ENCODE data around the gene CEP19.
"Not testable (repeated sequence)": the region's sequence is repeated elsewhere in the genome, so short reads cannot be mapped to it uniquely, and the experiment has no call there.

The CEP19 gene, protein sequence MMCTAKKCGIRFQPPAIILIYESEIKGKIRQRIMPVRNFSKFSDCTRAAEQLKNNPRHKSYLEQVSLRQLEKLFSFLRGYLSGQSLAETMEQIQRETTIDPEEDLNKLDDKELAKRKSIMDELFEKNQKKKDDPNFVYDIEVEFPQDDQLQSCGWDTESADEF

DNA sequence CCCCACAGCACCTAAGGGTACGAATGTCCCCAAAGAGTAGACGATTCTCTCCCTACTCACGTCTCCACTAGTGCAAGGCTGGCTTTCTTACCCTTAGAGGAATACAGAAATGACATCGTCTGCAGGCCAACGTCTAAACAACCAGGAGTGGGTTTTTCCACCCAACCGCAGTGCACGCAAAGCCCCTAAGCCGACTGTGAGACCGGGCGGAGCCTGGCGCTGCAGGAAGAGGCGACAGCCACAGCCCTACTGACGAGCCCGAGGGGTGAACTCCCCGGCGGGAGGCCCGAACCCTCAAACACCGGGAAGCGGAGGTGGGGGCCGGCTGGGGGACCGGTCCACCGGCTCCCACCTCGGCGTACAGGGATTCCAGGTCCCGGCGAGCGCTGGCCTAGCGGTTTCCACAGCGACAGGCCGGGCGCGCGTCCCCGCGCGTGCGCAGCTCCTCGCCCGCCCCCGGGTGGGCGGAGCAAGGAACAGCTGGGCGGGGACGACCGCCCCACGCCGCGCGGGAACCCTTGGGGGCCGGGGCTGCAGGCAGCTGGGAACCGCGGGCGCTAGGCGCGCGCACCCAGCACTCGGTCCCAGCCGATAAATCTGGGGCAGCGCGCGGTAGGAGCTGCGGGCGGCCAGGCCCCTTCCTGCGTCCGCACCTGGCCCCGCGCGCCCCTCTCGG, at the start of gene CEP19, which contains the start of gene PIGX:
Gene CEP19 (minus strand): TSS at position 413 of the 676 bp plus-strand sequence. CDS start 3,593 bp downstream, outside the sequence.
Gene PIGX (plus strand): TSS at position 540 of the 676 bp plus-strand sequence.
- peak within 1 kb of the TSS; percentile 69 for H3K27ac ChIP-seq (ENCODE audit: low read depth, low read length)
- H3K9me3 ChIP-seq (ENCODE audit: control insufficient read depth, insufficient read depth, low read length), result no peaks in the 10 kb centered on the region
- H3K36me3 ChIP-seq (ENCODE audit: control insufficient read depth, insufficient read depth, low read length), result no peaks in the 10 kb centered on the region

GRCh38 chr3:196757876-196758739, 46.1 kb upstream of the CEP19 start:
- Histone ChIP-seq H3K36me3 (ENCODE audit: control insufficient read depth, insufficient read depth, low read length) (peaks cover 17% of the 10 kb centered on the region), H3K4me1 (ENCODE audit: control insufficient read depth, insufficient read depth, low read length) (no peaks in the 10 kb centered on the region), H3K9ac (ENCODE audit: low read depth, low read length) (no peak overlapping the region), H3K27me3 (ENCODE audit: control insufficient read depth, insufficient read depth, low read length) (no peaks in the 10 kb centered on the region), H3K27ac (ENCODE audit: low read depth, low read length) (no peak overlapping the region), H3K9me3 (ENCODE audit: control insufficient read depth, insufficient read depth, low read length) (peaks cover 29% of the 10 kb centered on the region), H3K4me3 (ENCODE audit: low read depth, low read length) (no peak overlapping the region)

More for the DNA sequence above, at the start of gene CEP19, which contains the start of gene PIGX:
- no peaks in the 10 kb centered on the region; the same call in 1 of the 2 replicates for H3K27me3 ChIP-seq (ENCODE audit: control insufficient read depth, insufficient read depth, low read length)
- 0 out of 2 replicates have a peak, but pooled peaks cover 4% of the 10 kb centered on the region for H3K4me1 ChIP-seq (ENCODE audit: control insufficient read depth, insufficient read depth, low read length)
- H3K4me3 ChIP-seq (ENCODE audit: low read depth, low read length), result peak within 1 kb of the TSS; percentile 73
- peak within 1 kb of the TSS; percentile 58 for H3K9ac ChIP-seq (ENCODE audit: low read depth, low read length)

- Histone ChIP-seq H3K27me3 (ENCODE audit: control insufficient read depth, insufficient read depth, low read length) (no peaks in the 10 kb centered on the region), H3K4me3 (ENCODE audit: low read depth, low read length) (no peak overlapping the region), H3K36me3 (ENCODE audit: control insufficient read depth, insufficient read depth, low read length) (peaks cover 18% of the 10 kb centered on the region), H3K27ac (ENCODE audit: low read depth, low read length) (no peak overlapping the region), H3K9ac (ENCODE audit: low read depth, low read length) (no peak overlapping the region), H3K9me3 (ENCODE audit: control insufficient read depth, insufficient read depth, low read length) (peaks cover 29% of the 10 kb centered on the region), H3K4me1 (ENCODE audit: control insufficient read depth, insufficient read depth, low read length) (no peaks in the 10 kb centered on the region)
Observed at GRCh38 chr3:196756732-196757131, 44.7 kb upstream of the CEP19 start.

- H3K9me3 ChIP-seq (ENCODE audit: control insufficient read depth, insufficient read depth, low read length), result peaks cover 24% of the 10 kb centered on the region
- no peak overlapping the region for H3K4me3 ChIP-seq (ENCODE audit: low read depth, low read length)
- no peaks in the 10 kb centered on the region for H3K4me1 ChIP-seq (ENCODE audit: control insufficient read depth, insufficient read depth, low read length)
- H3K9ac ChIP-seq (ENCODE audit: low read depth, low read length), result no peak overlapping the region
- H3K27ac ChIP-seq (ENCODE audit: low read depth, low read length), result no peak overlapping the region
- peaks cover 28% of the 10 kb centered on the region for H3K36me3 ChIP-seq (ENCODE audit: control insufficient read depth, insufficient read depth, low read length)
- H3K27me3 ChIP-seq (ENCODE audit: control insufficient read depth, insufficient read depth, low read length), result no peaks in the 10 kb centered on the region
Observed at GRCh38 chr3:196754091-196754981, 42.3 kb upstream of the CEP19 start.

GRCh38 chr3:196753201-196753600, 41.2 kb upstream of the CEP19 start:
- H3K27me3 ChIP-seq (ENCODE audit: control insufficient read depth, insufficient read depth, low read length), result no peaks in the 10 kb centered on the region
- H3K9ac ChIP-seq (ENCODE audit: low read depth, low read length), result no peak overlapping the region
- peaks cover 24% of the 10 kb centered on the region for H3K9me3 ChIP-seq (ENCODE audit: control insufficient read depth, insufficient read depth, low read length)
- 0 out of 2 replicates have a peak, but pooled peaks cover under 1% of the 10 kb centered on the region for H3K4me1 ChIP-seq (ENCODE audit: control insufficient read depth, insufficient read depth, low read length)
- no peak overlapping the region for H3K27ac ChIP-seq (ENCODE audit: low read depth, low read length)
- H3K36me3 ChIP-seq (ENCODE audit: control insufficient read depth, insufficient read depth, low read length), result peaks cover 31% of the 10 kb centered on the region
- H3K4me3 ChIP-seq (ENCODE audit: low read depth, low read length), result no peak overlapping the region

GRCh38 chr3:196749125-196749524, 37.1 kb upstream of the CEP19 start:
- H3K4me1 ChIP-seq (ENCODE audit: control insufficient read depth, insufficient read depth, low read length), result peaks cover 22% of the 10 kb centered on the region
- no peak overlapping the region for H3K9ac ChIP-seq (ENCODE audit: low read depth, low read length)
- H3K9me3 ChIP-seq (ENCODE audit: control insufficient read depth, insufficient read depth, low read length), result no peaks in the 10 kb centered on the region
- no peak overlapping the region for H3K4me3 ChIP-seq (ENCODE audit: low read depth, low read length)
- no peak overlapping the region for H3K27ac ChIP-seq (ENCODE audit: low read depth, low read length)
- no peaks in the 10 kb centered on the region for H3K27me3 ChIP-seq (ENCODE audit: control insufficient read depth, insufficient read depth, low read length)
- H3K36me3 ChIP-seq (ENCODE audit: control insufficient read depth, insufficient read depth, low read length), result peaks cover 23% of the 10 kb centered on the region

DNA sequence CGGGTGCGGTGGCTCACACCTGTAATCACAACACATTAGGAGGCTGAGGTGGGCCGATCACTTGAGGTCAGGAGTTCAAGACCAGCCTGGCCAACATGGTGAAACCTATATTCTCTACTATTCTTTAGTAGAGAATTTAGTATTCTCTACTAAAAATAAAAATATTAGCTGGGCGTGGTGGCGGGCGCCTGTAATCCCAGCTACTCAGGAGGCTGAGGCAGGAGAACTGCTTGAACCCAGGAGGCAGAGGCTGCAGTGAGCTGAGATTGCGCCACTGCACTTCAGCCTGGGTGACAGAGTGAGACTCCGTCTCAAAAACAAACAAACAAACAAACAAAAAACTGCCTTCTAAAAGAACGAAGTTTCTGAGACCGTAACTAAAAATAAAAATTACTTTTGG, 31.5 kb upstream of the CEP19 start:
- H3K4me1 ChIP-seq (ENCODE audit: control insufficient read depth, insufficient read depth, low read length), result peaks cover 30% of the 10 kb centered on the region
- H3K4me3 ChIP-seq (ENCODE audit: low read depth, low read length); H3K36me3 ChIP-seq (ENCODE audit: control insufficient read depth, insufficient read depth, low read length); H3K9ac ChIP-seq (ENCODE audit: low read depth, low read length); H3K9me3 ChIP-seq (ENCODE audit: control insufficient read depth, insufficient read depth, low read length); H3K27ac ChIP-seq (ENCODE audit: low read depth, low read length); H3K27me3 ChIP-seq (ENCODE audit: control insufficient read depth, insufficient read depth, low read length): not testable (repeated sequence)

GRCh38 chr3:196741249-196741889, 29.3 kb upstream of the CEP19 start:
- Histone ChIP-seq H3K36me3 (ENCODE audit: control insufficient read depth, insufficient read depth, low read length) (no peaks in the 10 kb centered on the region), H3K9me3 (ENCODE audit: control insufficient read depth, insufficient read depth, low read length) (no peaks in the 10 kb centered on the region), H3K9ac (ENCODE audit: low read depth, low read length) (peak overlapping the region; percentile 93; the same call in 1 of the 2 replicates), H3K4me3 (ENCODE audit: low read depth, low read length) (peak overlapping the region; percentile 98), H3K27ac (ENCODE audit: low read depth, low read length) (no peak overlapping the region), H3K27me3 (ENCODE audit: control insufficient read depth, insufficient read depth, low read length) (no peaks in the 10 kb centered on the region), H3K4me1 (ENCODE audit: control insufficient read depth, insufficient read depth, low read length) (peaks cover 16% of the 10 kb centered on the region)

DNA sequence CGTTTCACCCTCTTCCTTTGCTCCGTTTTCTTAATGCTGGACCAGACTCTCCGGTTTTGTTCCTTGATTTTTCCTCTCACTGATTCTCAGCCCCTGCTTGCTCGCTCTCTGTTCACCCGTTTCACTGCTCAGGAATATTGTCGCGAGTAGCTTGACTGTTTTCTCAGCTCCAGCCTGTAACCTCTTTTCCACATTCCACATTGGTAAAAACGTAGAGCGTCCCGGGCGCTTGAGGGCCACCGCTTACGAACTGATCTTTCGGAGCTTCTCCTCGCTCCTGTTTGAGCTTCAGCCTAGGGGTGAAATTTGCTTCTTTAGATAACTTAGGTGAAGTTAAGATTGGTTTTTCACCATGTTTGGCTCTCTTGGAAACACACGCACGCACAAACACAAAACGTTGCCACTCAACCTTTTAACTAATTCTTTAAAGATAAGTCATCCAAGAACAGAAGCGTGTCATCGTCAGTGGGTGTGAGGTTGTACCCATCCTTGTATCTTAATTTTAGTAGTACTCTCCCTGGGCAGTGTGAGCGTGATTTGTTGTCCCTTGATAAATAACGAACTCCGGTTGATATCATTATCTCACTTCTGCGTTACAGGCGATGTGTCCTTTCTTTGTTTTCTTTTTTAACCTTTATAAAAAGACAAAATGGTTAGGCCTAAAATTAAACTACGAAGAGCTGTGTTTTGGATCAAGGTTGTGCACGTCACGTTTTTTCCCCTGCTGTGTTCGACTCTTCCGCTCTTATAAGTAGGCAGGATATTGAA, 28.6 kb upstream of the CEP19 start:
- peak overlapping the region; percentile 98 for H3K4me3 ChIP-seq (ENCODE audit: low read depth, low read length)
- H3K27me3 ChIP-seq (ENCODE audit: control insufficient read depth, insufficient read depth, low read length), result no peaks in the 10 kb centered on the region
- H3K9ac ChIP-seq (ENCODE audit: low read depth, low read length), result peak overlapping the region; percentile 93
- peak overlapping the region; percentile 96 for H3K27ac ChIP-seq (ENCODE audit: low read depth, low read length)
- peaks cover 16% of the 10 kb centered on the region for H3K4me1 ChIP-seq (ENCODE audit: control insufficient read depth, insufficient read depth, low read length)
- no peaks in the 10 kb centered on the region for H3K9me3 ChIP-seq (ENCODE audit: control insufficient read depth, insufficient read depth, low read length)
- peaks cover 1% of the 10 kb centered on the region; the same call in 1 of the 2 replicates for H3K36me3 ChIP-seq (ENCODE audit: control insufficient read depth, insufficient read depth, low read length)

All from HUES48 (cell line).